HG03378 (cell line): ENCODE results near the gene ADGRG2.
"Not testable (repeated sequence)": the region's sequence is repeated elsewhere in the genome, so short reads cannot be mapped to it uniquely, and the experiment has no call there.

Experiments
- ATAC-seq: cut with Tn5 transposase; IDR thresholded peaks from one replicate; pipeline ENCODE4 v1.9.1; 2021; ENCODE audit warnings: mild to moderate bottlenecking, moderate library complexity; ENCODE audit not compliant: unreplicated experiment

ADGRG2 gene

DNA sequence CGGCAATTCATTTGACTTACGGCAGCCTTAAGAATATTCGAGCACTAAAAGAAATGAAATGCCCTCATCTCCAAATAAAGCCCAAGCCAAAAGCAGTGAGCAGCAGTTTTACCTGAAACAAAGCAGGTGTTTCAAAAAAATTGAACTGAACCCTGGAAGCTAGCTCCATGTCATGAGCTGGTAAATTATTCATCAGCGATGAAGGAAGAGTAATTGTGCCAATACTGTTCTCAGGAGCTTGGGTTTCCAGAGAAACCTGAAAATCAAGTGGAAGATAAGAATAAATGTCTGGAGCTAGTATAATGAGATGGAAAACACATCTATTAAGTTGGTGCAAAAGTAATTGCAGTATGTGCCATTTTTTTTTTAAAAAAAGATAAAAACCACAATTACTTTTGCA is 114.4 kb downstream of the ADGRG2 start:
- no peak for ATAC-seq

DNA sequence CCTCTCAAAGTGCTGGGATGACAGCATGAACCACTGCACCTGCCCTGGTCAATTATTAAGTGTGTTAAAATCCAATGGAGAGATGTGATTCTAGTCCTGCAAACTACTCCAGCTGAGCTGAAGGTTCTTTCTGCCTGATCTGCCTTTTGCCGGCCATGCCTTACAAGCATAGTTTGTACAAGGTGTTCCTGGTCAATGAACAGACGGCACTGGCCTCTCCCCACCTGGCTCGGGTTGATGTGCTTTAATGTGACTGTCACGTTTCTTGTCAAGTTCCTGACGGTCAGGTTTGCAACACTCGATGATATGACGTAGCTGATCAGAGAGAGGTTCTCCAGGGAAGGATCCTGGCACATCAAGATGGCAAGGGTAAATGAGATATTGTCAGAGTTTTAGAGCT is 115.3 kb downstream of the ADGRG2 start:
- ATAC-seq = no peak

DNA sequence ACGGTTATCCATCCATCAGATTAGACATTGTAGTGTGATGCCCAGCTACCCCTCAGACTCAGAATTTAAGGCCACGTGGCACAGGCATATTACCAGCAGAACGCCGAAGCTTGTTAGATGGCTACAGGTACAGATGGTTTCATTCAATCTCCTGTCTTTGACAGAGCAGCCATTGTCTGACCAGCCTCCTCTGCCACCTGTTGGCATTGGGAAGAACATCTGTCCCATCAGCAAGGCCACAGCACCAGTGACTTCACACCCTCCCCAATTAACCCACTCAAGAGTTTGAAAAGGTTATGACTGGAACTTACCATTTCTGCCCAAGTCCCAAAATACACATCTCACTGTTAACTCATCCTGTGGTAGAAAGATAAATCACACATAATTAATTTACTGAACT is 116.4 kb downstream of the ADGRG2 start:
- ATAC-seq = no peak

DNA sequence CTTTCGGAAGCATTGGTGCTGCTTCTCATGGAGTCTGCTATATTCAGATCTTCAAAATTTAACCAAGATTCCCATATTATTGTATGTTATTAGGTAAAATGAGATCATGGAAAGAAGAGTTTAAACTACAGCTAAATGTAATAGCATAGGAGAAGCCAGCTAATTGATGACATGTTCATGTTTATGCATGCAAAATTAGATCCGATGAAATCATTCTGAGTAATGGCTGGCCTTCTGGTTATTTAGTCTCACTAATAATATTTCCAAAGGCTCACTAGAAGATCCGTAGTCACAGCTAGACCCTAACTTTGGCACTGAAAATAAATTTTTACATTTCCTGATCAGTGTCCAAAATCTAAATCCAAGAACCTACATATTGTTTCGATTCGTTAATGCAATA is 118.5 kb downstream of the ADGRG2 start:
- ATAC-seq = no peak

DNA sequence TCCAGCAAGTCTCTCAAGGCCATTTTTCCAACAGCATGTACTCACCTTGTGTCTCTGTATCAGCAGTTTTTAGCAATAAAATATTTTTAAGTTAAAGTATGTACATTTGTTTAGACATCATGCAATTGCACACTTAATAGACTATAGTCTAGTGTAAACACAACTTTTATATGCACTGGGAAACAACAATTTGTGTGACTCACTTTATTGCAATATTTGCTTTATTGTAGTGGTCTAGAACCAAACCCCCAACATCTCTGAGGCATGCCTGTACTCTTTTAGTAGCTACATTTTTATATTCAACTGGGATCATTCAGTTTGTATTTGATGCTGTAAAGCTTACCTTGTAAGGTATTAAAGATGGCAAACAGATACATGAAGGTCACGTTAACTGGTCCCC is 123.6 kb downstream of the ADGRG2 start:
- no peak for ATAC-seq

DNA sequence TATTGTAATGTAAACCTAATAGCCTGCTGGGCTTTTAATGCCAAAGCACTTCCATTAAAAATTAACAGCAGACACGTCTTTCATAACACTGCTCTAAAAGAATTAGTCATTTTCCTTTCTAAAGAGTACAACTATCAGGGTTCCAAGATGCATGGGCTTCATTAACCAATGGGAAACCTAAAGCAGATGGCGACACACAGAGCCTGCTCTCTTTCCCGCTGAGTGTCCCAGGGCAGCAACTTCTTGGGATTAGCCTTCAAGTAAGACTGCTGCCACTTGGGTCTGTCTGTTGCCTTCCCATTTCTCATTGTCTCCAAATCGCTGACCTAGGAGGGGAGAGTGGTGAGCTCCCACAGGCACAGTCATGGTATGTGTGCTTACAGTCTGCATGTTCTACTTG is 124.4 kb downstream of the ADGRG2 start:
- no peak for ATAC-seq

DNA sequence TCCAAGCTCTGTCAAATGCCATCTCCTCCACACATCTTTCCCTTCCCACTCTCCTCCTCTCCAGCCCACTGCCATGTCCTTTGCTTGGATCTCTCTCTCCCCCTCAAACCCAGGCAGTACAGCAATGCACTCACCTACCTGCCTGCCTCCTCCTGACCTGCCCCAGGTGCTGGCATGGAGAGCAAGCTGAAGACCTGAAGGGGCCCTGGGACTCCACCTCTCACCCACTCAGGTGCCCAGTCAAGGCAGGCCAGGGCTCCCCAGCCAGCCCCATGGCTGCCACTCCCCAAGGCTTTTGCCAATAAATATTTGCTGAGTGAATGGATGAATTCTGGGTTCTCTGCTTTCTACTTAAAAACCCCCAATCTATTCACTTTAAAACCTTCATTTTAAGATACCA is 125.7 kb downstream of the ADGRG2 start:
- no peak for ATAC-seq

DNA sequence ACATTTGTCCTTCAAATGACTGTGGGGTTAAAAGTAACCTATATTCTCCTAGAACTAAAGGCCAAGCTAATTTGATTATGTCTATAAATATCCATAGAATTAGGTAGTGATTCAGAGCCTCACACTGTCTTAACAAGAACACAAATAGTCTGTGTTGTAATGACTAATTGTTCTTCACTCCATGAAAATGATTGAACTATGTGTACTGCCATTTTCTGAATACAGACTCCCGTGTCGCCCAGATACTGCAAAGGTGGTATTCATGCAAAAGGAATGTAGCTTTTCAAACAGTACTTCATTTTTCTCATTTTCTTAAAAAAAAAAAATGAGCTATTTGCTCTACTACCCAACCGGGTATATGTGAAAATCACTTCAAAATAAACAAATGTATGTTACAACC is 127.0 kb downstream of the ADGRG2 start:
- no peak for ATAC-seq

DNA sequence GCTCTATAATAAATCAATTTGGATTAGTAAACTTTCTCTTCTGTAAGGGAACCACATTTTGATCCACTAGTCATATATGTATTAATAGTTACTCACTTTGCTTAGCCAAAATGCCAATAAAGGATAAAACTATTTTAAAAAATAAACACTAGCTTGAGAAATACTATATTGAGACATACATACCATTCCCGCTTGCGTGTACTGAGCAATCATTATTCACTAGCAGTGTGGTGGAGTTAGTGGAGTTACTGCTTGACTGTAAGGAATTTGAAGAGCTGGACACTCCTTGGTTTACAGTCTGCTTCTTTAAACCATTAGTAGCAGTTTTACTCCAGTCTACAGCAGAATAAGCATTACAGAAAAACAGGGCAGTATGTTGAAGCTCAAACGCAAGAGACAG is 127.6 kb downstream of the ADGRG2 start:
- no peak for ATAC-seq

DNA sequence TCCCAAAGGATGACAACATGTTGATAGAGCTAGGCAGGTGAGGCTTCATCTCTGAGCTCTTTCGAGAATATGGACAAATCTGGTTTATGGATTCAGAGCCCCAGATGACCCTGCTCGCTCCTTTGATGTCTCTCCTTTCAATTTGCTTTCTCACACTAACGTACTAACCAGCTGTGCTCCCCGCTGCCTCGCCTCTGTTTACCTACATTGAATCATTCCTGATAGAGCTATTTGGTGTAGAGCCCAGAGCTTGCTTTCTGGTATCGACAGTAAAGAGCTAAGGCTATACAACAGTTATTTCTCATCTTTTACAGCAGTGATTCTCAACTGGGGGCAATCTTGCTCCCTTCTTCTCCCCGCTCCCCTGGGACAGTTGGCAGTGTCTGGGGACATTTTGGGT is 129.4 kb downstream of the ADGRG2 start:
- ATAC-seq = no peak

DNA sequence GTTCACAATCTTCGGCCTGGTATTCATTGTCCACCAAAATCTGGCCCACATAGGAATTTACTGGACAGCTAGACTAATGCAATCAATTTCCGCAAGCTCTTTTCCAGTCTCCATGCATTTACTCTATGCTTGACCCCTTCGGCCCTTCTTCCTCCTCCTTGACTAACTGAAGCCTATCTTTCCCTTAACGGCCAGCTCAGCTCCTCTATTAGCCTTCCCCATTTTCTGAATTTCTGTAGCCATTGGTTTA is 137.2 kb downstream of the ADGRG2 start:
- no peak for ATAC-seq

DNA sequence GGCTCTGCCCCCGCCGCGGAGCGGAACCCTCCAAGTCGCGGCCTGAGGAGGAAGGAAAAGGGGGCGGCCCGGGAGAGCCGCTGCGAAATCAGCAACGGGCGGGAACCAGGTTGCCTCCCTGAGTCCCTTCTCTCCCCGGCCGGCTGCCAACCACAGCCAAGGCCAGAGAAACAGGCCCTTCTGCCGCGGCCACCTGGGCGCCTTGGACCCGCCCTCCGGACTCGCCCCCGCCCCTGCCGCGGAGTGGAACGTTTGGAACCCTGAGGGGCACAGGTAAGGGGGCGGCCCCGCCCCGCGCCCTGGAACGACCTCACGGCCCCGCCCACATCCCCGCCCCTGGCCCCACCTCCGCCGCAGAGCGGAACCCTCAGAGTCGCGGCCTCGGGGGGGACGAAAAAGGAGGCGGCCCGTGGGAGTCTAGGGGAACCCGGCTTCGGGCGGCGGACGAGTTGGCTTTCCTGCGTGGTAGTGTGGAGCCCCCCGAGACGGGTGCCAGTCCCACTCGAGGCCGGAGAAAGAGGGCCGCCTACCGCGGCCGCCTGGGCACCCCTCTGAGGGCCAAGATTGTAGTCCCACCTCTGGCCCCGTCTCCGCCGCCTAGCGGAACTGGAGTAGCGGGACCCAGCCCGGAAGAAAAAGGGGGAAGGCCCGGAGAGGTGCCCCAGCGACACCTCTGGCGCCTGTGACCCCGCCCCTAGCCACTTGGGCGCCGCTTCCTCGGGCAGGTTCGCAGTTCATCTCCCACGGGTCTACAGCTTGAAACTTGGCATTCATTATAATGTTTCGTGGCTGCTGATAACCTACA is 137.7 kb downstream of the ADGRG2 start:
- peak; percentile 75 for ATAC-seq

DNA sequence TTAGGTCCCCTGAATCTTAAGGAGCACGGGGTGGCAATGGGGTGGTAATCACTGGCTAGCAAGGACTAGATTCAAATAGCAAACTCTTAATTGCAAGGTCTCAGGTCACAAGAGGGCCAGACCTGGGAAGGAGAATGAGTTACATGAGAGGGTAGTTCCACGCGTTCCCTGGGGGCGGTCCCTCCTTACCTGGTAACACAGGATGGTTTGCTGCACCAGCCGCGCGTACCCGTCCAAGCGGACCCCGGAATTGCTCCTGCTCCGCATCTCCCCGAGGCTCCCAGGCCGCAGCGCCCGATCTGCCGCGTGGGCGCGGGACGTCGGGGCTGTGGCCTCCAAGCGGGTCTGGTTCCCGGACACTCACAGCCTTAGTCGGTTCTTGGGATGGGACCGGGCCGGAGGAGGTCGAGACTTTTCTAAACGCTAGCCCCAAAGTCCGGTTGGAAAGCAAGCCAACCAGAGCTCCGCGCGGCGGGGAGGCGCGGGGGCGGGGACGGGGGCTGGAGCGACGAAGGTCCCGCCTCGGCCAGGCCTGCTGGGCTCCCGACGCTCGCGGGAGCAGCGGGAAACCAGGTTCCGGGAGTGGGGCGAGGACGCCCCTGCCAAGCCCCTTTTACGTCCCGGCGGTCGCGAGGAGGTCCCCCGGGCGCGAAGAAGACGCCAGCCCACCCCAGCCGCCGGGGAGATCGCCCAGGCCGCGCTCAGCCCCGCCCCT is 138.4 kb downstream of the ADGRG2 start, which contains the start of gene PHKA2:
Gene PHKA2 (minus strand): TSS at position 449 of the 715 bp plus-strand sequence. CDS start 182 bp downstream, at position 267.
- ATAC-seq = peak; percentile 31

DNA sequence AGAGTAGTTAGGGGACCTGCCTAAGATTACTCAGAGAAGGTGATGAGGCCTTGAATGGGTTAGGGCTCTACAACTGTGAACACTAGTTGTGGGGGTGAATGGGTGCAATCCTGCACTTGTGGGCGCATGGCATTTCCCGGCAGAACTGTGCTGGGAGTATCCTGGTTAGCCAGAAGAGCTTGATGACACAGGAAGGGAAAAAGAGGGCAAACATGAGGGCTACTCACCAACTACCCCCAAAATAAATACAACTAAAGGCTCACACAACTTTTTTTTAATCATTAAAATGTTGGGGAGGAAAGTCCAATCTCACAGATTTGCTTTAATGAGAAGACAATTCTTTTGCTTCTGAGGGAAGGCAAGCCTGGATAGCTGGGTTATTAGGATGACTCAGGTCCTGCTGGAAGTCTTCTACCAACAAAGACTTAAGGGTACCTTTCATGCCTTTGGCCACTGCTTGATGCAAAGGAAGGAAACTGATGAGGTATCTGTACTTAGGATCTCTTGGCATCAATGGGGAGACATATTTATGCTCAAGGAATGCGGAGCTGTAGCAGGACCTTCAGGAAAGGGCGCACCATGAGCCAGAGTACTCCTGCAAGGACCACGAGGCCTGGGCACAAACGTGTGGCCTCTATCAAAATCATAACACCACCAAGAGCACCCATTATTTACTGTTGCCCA is 141.0 kb downstream of the ADGRG2 start:
- ATAC-seq = no peak

DNA sequence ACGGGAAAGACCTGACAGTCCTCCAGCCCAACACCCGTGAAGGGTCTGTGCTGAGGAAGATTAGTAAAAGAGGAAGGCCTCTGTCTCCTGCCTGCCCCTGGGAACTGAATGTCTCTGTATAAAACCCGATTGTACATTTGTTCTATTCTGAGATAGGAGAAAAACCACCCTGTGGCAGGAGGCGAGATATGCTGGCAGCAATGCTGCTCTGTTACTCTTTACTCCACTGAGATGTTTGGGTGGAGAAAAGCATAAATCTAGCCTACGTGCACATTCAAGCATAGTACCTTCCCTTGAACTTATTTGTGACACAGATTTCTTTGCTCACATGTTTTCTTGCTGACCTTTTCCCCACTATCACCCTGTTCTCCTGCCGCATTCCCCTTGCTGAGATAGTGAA is 142.0 kb downstream of the ADGRG2 start:
- not testable (repeated sequence) for ATAC-seq

DNA sequence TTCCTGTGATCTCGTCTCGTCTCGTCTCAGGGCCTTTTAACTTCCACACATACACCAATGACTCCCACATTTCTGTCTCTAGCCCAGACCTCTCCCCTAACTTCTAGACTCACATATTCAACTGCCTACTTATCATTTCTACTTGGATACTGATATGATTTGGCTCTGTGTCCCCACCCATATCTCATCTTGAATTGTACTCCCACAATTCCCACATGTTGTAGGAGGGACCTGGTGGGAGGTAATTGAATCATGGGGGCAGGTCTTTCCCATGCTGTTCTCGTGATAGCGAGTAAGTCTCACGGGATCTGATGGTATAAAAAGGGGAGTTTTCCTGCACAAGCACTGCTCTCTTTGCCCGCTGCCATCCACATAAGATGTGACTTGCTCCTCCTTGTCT is 147.3 kb downstream of the ADGRG2 start:
- no peak for ATAC-seq

DNA sequence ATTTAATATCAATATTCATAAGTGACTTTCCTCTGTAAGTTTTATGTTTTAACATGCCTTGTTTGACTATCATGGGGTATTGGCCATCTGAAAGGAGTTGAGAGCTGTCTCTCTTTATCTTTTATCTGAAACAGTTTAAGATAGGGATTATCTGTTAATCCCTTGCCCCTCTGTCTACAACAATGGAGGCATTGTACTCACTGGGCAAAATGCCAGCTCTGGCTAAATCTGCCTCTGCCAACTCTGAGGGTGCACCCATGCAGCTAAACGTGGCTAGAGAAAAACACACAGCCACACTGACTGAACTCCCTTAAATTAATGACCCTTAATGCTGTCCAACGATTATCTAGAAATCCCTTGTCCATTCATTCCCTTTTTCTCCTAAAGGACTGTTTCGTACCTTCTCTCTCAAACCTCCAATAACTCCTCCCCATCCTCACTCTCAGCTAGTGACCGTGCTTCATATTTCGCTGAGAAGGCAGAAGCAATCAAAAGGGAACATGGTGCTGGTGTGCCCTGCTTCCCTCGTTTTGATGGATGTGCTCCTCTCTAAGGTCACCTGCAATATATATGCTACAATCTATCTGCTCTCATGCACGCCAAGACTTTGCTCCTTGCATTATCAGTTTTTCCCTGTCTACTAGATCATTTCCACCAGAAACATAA is 148.6 kb downstream of the ADGRG2 start:
- no peak for ATAC-seq

DNA sequence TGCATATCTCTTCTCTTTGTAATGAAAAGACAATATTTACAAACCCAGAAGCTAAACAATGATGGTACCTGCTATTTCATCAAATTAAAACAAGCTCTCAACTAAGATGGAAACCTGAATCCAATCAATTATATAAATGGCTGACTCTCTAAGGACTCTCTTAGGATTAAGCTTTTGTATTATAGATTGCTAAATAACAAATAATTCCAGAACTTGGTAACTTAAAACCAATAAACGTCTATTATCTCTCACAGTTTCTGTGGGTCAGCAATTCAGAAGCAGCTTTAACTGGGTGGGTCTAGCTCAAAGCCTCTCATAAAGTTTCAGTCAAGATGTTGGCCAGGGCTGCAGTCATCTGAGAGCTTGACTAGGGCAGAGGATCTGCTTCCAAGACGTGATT is 150.8 kb downstream of the ADGRG2 start:
- no peak for ATAC-seq

DNA sequence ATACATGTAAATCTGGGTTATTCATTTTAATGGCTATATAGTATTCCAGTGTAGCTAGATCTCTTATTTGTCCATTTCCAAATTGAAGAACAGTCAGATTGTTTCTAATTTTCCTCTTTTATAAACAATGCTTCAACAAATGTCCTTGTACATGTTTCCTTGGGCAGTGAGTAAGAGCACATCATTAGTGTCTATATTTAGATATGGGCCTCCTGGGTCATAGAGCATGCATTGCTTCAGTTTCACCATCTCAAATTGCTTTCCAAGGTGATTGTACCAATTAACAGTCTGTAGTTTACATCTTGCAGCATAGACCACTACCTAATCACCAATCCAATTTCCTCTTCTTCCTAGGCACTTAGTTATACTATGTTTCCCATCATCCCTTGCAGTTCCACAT is 151.8 kb downstream of the ADGRG2 start:
- ATAC-seq = no peak

DNA sequence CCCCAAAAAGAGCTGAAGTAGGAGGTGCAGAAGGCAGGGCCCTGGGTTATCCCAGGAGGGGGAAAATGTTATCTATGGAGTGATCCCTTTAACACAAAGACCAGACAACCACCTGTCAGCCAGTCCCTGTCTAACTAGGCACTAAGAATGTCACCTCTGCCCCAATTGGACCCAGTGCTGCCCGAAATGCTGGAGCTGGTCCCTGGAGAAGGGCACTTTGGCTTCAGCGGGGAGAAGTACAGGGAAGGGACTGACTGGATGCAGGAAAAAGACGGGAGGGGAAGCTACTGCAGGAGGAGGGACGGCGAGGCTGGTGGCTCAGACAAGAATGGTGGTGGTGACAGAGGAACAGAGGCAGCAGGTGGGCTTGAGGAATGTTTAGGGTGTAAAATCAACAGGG is 155.6 kb downstream of the ADGRG2 start:
- no peak for ATAC-seq

DNA sequence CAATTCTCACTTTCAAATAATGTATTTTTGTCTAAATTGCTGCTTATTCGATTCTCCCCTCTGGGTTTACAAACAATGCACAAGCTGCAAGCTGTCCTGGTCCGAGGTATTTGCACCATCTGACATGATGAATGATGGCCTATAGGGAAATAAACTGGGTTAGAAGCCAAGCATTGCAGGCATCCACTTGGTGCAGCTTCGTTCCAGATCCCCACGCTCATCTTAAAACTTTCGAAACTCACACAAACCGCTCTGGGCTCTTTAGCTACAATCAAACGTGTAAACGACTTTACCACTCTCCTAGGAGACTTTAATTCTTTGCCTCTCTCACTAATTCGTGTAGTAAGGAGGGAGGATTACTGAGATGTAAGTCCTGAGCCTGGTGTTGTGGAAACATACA is 157.4 kb downstream of the ADGRG2 start:
- no peak for ATAC-seq

DNA sequence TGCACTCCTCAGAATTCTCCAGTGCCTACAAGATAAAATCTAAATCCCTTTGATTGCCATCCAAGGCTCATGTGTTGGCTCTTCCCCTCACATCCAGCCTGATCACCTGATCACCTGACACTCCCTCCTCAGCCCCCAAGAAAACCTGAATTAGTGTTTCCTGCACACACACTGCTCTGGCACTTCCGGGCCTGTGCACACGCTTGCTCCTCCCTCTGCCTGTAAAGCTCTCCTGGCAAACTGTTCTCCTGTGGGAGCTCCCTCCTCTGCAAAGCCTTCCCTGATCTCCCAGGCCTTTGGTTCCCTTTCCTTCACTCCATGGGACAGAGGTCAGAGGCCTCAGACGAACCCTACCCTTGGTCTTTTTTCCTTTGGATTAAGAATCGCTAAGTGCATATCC is 158.2 kb downstream of the ADGRG2 start:
- no peak for ATAC-seq
